GM12891 (cell line): ENCODE results near the gene ABCA1.

Experiments
- POLR2A ChIP-seq: IDR thresholded peaks from 2 replicates; pipeline ENCODE4 v1.6.1; 2011; ENCODE audit warnings: low read depth, low read length, control low read depth
- POLR2AphosphoS5 ChIP-seq: IDR thresholded peaks from 2 replicates; pipeline ENCODE4 v1.6.1; 2011; ENCODE audit warnings: low read depth, low read length, control low read depth
- SPI1 ChIP-seq: IDR thresholded peaks from 2 replicates; pipeline ENCODE4 v1.6.1; 2011; ENCODE audit warnings: low read depth, low read length, control low read depth
- TAF1 ChIP-seq: IDR thresholded peaks from 2 replicates; pipeline ENCODE4 v1.6.1; 2011; ENCODE audit warnings: low read depth, low read length, control low read depth

GRCh38 chr9:104866191-104866590, 61.8 kb downstream of the ABCA1 start:
- TF ChIP-seq POLR2AphosphoS5 (no peak), TAF1 (no peak), SPI1 (no peak), POLR2A (no peak)
